ENCODE results near the gene ITIH4. TPM values are rescaled to one million over a fixed set of nuclear protein-coding genes. Genes with fewer than 3 reads are reported as not detected.

The ITIH4 gene
- 1.1 and 2.0 TPM in 2 replicates for polyA plus RNA-seq (2012; rRNA removed)
- polyA plus RNA-seq (2012; cell fraction: cytosol; rRNA removed), result 0.27 and 0.41 TPM in 2 replicates
- 18.1 and 28.7 TPM in 2 replicates for polyA plus RNA-seq (2012; cell fraction: nucleus; rRNA removed)

- Histone ChIP-seq H3K4me1 (ENCODE audit: control insufficient read depth in 1 of 2, insufficient read depth in 2 of 2, low read depth in 1 of 2, low read length in 1 of 2) (peaks cover 4 to 21% of the 10 kb centered on the region in 2 experiments; a peak in 1 of 4 replicates), H3K36me3 (replicated peaks in 1 of 2; ENCODE audit: control insufficient read depth in 1 of 2, insufficient read depth in 2 of 2, low read length in 1 of 2) (no peaks in the 10 kb centered on the region), H2AFZ (ENCODE audit: low read depth) (no peak within 1 kb of the TSS), H3K9me2 (no peaks in the 10 kb centered on the region), H3K27ac (ENCODE audit: low read depth in 2 of 2, low read length in 1 of 2) (peak within 1 kb of the TSS in 1 of 2 experiments; percentile 16; a peak in 2 of 4 replicates), H3K27me3 (ENCODE audit: insufficient read depth) (no peaks in the 10 kb centered on the region), H3F3A (replicated peaks; ENCODE audit: insufficient read depth) (no peaks in the 10 kb centered on the region), H3K4me3 (ENCODE audit: low read depth in 2 of 2, low read length in 1 of 2) (no peak within 1 kb of the TSS), H3K79me2 (ENCODE audit: insufficient read depth) (no peaks in the 10 kb centered on the region), H4K20me1 (ENCODE audit: insufficient read depth) (0 out of 2 replicates have a peak, but pooled peaks cover 6% of the 10 kb centered on the region), H3K4me2 (peak within 1 kb of the TSS; percentile 29; the same call in 1 of the 2 replicates), H3K9me3 (no peaks in the 10 kb centered on the region), H3K9ac (no peak within 1 kb of the TSS)
- ChIA-PET POLR2A (no interaction called here), CTCF (interaction anchor here (1.0 to 2.0 kb wide), 3 partner anchors 15 to 240 kb away, joined by 3 to 5 read pairs (median 3); no protein-coding TSS in a partner anchor)
- no peak for DNase-seq
- WGBS (ENCODE audit: low lambda C conversion rate), result 93% methylated on average over 14 of the region's 16 CpGs
- TF ChIP-seq PBX3 (IDR thresholded peaks at IDR 0.05) (no peak), FOXJ3 (CRISPR knock-in tag; IDR thresholded peaks at IDR 0.05) (no peak), TEAD4 (IDR thresholded peaks at IDR 0.05; ENCODE audit: borderline replicate concordance, insufficient read depth) (no peak), JUND (IDR thresholded peaks at IDR 0.05) (no peak), FOSL2 (IDR thresholded peaks at IDR 0.05; ENCODE audit: borderline replicate concordance, low read depth) (no peak), MXI1 (IDR thresholded peaks at IDR 0.05; ENCODE audit: low read depth, low read length) (no peak), RFX5 (IDR thresholded peaks at IDR 0.05; ENCODE audit: low read length) (no peak), EZH2phosphoT487 (IDR thresholded peaks at IDR 0.05; ENCODE audit: borderline replicate concordance, low read depth) (no peak), MAX (IDR thresholded peaks at IDR 0.05; ENCODE audit: low read depth) (no peak), SIN3A (IDR thresholded peaks at IDR 0.05; ENCODE audit: borderline replicate concordance, low read depth, low read length) (no peak), RCOR1 (IDR thresholded peaks at IDR 0.05; ENCODE audit: low read length) (no peak), FOXM1 (IDR thresholded peaks at IDR 0.05; ENCODE audit: low read depth) (no peak), CHD2 (IDR thresholded peaks at IDR 0.05; ENCODE audit: low read length, partially characterized antibody) (no peak)
These were observed at the start of gene ITIH4 for GRCh38 chr3:52830535-52831258. Gene ITIH4 (minus strand): TSS chr3:52830672. CDS start chr3:52830642, 30 bp downstream.

- Histone ChIP-seq H2AFZ (ENCODE audit: low read depth) (no peak overlapping the region), H3K27me3 (ENCODE audit: insufficient read depth) (no peaks in the 10 kb centered on the region), H3K9ac (no peak overlapping the region), H3K27ac (ENCODE audit: low read depth in 2 of 2, low read length in 1 of 2) (no peak overlapping the region), H4K20me1 (ENCODE audit: insufficient read depth) (0 out of 2 replicates have a peak, but pooled peaks cover 4% of the 10 kb centered on the region), H3K36me3 (replicated peaks in 1 of 2; ENCODE audit: control insufficient read depth in 1 of 2, insufficient read depth in 2 of 2, low read length in 1 of 2) (peaks cover 5% of the 10 kb centered on the region in 2 experiments), H3K4me2 (no peak overlapping the region), H3K79me2 (ENCODE audit: insufficient read depth) (no peaks in the 10 kb centered on the region; the same call in 1 of the 2 replicates), H3F3A (replicated peaks; ENCODE audit: insufficient read depth) (no peaks in the 10 kb centered on the region), H3K9me2 (no peaks in the 10 kb centered on the region), H3K4me3 (ENCODE audit: low read depth in 2 of 2, low read length in 1 of 2) (no peak overlapping the region), H3K9me3 (no peaks in the 10 kb centered on the region), H3K4me1 (ENCODE audit: control insufficient read depth in 1 of 2, insufficient read depth in 2 of 2, low read depth in 1 of 2, low read length in 1 of 2) (peaks cover 0 to 2% of the 10 kb centered on the region in 2 experiments; a peak in 1 of 4 replicates)
- DNase-seq, result no peak
- POLR2A ChIA-PET, result no interaction called here
- WGBS (ENCODE audit: low lambda C conversion rate), result 94% methylated on average over 5 of the region's 5 CpGs
- CTCF ChIA-PET, result interaction anchor here (0.7 kb wide), 2 partner anchors 51 to 194 kb away, joined by 3 read pairs; no protein-coding TSS in a partner anchor
- no peak for TF ChIP-seq NRF1 (IDR thresholded peaks at IDR 0.05; ENCODE audit: low read depth, low read length)
- TF ChIP-seq POLR2AphosphoS5 (IDR thresholded peaks at IDR 0.05; ENCODE audit: low read depth, low read length), result no peak
- no peak for TF ChIP-seq YY1 (IDR thresholded peaks at IDR 0.05; ENCODE audit: low read depth)
- TF ChIP-seq USF1 (IDR thresholded peaks at IDR 0.05; ENCODE audit: borderline replicate concordance, low read depth), result no peak
- no peak for TF ChIP-seq FOSL2 (IDR thresholded peaks at IDR 0.05; ENCODE audit: borderline replicate concordance, low read depth)
- no peak for TF ChIP-seq TCF12 (IDR thresholded peaks at IDR 0.05)
- no peak for TF ChIP-seq IRF3 (IDR thresholded peaks at IDR 0.05; ENCODE audit: low read depth, low read length)
- no peak for TF ChIP-seq REST (IDR thresholded peaks at IDR 0.05; ENCODE audit: low read depth, low read length)
- TF ChIP-seq SIN3A (IDR thresholded peaks at IDR 0.05; ENCODE audit: borderline replicate concordance, low read depth, low read length), result no peak
- TF ChIP-seq RCOR1 (IDR thresholded peaks at IDR 0.05; ENCODE audit: low read length), result no peak
These were observed 49.6 kb upstream of the ITIH4 start for GRCh38 chr3:52880047-52880446.

All from SK-N-SH (cell line).